ENCODE results near the gene SLC22A14. TPM values are rescaled to one million over a fixed set of nuclear protein-coding genes. Genes with fewer than 3 reads are reported as not detected.
"Not testable (repeated sequence)": the region's sequence is repeated elsewhere in the genome, so short reads cannot be mapped to it uniquely, and the experiment has no call there.

The SLC22A14 gene
- polyA plus RNA-seq, 3 donors = 0.62 to 0.98 (median 0.66) TPM

DNA sequence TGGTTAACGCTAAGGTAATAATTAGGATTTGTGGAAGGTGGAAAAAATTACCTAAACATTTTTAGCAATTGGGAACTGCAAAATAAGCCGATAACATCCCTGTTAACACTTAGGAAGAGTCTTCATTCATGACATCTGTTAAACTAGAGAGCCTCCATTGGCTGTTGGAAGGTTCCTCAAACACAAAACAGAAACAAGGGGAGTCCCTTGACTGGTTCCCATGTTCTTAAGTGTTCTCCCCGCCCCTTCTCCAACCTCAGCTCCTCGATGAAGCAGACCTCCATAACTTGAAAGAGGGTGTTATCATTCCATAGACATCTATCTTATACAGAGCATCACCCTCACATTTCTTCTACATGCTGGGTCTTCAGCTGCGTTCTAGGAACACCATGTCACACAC is 14.0 kb upstream of the SLC22A14 start:
- DNase-seq (ENCODE audit: extremely low read depth in 1 of 11, low read depth in 9 of 11, low spot score in 4 of 11) = no peak

DNA sequence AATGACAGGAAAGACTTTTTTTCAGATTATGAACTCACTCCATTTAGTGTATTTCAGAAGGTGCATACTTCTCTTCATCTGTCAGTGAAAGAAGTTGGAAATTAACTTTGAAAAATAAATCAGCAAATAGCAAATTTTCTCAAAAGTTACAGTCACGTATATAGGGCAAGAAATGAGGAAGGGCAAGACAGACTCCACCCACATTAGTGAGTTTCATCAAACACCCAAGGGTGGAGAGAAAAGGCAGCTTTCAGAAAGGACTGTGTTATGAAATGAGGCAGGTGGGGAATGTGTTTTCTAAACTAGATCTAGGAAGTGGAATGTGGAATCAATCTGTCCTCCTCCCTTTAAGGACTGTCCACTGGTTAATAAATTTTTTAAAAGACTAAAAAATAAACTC is 13.6 kb upstream of the SLC22A14 start:
- DNase-seq (ENCODE audit: extremely low read depth in 1 of 11, low read depth in 9 of 11, low spot score in 4 of 11) = no peak

DNA sequence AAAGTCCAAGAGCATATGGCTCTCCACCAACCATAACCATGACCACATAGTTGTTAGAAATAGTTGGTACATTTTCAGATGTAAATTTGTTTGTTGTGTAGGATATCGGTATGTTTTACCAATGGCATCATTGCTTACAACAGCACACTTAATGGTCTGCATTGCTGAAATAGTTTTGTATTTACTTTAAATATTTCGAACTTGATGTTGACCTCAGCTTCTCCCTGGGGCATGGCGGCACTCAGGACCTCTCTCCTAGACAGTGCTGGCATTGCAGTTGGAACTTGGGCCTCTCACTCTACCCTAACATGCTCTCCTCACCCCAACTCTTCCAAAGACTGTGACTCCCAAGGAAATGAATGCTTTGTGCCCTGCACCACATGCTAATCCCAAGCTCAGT is 11.5 kb upstream of the SLC22A14 start:
- no peak for DNase-seq (ENCODE audit: extremely low read depth in 1 of 11, low read depth in 9 of 11, low spot score in 4 of 11)

DNA sequence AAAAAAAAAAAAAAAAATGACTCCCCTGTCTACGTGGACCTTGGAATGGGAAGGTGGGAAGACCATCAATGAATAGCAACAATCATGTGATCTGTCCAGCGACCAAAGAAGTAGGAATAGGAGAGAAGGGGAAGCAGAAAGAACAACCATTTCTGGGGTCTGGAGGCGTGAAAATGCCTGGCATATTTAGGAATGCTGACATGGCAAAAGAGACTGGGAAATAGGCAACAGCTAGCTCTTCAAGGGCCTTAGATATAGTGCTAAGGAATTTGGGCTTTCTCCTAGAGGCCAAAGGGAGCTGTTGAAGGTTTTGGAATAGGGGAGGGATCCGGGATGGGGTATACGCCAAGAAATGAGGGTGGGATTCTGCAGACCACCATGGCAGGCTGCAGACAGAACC is 10.5 kb upstream of the SLC22A14 start:
- DNase-seq (ENCODE audit: extremely low read depth in 1 of 11, low read depth in 9 of 11, low spot score in 4 of 11) = peak in 1 of 11 donors; percentile 7

DNA sequence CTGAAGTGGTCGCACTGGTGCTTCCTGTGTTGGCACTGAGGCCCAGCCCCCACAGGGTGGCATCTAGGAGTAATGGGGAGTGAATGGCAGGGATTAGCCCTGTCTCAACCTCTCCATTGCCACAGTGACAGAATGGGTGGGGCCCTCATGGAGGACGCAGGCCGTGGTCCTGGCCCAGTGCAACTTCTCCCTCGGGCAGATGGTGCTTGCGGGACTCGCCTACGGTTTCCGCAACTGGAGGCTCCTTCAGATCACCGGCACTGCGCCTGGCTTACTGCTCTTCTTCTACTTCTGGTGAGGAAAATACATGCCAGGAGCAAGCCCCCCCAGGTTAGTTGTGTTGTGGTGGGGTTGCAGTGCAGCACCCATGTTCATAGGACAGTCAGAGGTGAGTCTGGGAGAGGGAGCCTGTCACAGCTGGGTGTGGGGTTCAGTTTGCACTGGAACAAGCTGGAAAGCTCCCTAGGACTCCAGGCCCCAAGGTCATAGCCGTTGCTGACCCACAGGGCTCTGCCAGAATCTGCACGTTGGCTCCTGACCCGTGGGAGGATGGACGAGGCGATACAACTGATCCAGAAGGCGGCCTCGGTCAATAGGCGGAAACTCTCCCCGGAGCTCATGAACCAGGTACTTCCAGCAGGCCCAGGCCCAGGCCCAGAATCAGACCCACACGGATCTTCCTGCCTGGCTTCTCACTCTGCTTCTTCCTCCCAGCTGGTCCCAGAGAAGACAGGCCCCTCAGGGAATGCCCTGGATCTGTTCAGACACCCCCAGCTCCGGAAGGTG is 7.0 kb upstream of the SLC22A14 start:
- DNase-seq (ENCODE audit: extremely low read depth in 1 of 11, low read depth in 9 of 11, low spot score in 4 of 11) = no peak

DNA sequence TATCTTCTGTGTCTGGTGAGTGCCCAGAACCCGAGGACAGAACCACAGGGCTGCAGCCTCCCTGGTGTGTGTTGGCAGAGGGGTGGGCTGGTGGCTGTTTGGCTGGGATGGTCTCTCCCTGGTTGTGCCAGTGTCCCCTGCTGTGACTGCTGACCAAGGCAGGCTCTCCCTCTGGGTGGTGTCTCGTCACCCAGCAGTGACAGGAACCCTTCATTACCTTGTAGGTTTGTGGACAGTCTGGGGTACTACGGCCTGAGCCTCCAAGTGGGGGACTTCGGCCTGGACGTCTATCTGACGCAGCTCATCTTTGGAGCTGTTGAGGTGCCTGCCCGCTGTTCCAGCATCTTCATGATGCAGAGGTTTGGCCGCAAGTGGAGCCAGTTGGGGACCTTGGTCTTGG is 6.4 kb upstream of the SLC22A14 start:
- no peak for DNase-seq (ENCODE audit: extremely low read depth in 1 of 11, low read depth in 9 of 11, low spot score in 4 of 11)

DNA sequence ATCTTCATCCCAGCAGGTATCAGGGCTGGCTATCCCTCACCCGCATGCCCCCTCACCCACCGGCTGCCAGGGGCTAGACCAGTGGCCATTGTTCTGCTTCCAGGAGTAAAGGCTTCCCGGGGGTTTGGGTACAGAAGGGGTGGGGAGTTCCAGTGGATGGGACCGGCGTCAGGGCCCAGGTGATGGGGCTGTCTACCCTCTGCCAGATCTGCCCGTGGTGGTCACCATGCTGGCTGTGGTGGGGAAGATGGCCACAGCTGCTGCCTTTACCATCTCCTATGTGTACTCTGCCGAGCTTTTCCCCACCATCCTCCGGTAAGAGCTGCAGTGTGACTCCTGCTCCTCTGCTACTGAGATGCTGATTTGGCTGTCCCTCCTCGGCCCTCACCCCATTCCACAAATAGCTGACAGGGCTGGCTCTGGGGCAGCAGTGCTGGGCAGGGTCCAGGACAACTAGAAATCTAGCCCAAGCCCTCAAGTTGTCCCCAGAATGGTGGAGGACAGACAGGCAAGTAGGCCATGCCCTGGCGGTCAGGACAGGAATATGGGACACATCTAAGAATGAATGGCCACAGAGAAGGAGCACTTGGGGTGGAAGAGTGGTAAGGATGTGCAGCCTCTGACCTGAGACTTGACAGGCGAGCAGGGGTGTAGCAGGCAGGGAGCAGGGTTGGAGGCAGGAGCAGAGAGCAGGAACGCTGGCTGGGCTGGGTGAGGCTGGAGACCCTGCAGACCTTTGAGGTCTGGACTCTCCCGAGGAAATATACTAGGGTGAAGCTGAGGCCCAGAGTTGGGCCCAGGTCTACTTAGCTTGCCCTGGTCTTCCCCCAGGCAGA is 5.8 kb upstream of the SLC22A14 start:
- no peak for DNase-seq (ENCODE audit: extremely low read depth in 1 of 11, low read depth in 9 of 11, low spot score in 4 of 11)

DNA sequence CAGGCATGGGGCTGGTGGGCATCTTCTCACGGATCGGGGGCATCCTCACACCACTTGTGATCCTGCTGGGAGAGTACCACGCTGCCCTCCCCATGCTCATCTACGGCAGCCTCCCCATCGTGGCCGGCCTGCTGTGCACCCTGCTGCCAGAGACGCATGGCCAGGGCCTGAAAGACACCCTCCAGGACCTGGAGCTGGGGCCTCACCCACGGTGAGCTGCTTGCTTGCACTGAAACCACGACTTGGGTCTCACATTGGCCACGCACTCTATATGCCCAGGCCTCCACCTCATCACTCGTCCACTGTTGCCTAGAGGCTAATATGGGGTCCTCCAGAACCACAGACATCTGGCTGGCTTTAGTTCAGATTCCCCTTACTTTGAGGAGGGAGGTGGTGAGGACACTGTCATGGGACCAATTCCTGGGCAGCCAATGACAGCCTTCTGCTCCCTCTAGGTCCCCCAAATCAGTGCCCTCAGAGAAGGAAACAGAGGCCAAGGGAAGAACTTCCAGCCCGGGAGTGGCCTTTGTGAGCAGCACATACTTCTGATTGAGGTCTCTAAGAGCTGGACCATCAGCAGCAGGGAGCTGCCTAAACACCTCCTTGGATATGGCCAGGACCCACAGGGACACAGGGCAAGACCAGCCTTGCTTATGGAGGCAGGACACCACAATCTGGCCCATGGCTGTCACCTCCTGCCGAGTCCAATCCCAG is 5.0 kb upstream of the SLC22A14 start:
- no peak for DNase-seq (ENCODE audit: extremely low read depth in 1 of 11, low read depth in 9 of 11, low spot score in 4 of 11)

DNA sequence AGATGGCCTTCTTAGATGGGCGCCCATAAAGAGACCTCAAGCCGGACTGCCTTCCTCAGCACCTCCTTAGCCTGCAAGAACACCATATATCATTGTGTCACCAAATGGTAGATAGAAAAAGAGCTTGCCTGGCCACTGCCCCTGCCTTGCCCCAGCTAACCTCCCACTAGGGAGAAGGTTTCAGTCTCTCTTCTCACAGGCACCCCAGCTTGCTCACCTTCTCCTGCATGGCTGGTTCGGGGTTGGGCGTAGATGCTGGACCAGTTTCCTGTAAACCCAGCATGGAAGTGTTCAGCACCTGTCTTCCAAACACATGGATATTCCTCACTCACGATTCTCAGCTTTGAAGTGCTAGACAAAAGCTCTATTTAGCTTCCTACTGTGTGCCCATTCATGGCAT is 3.3 kb upstream of the SLC22A14 start:
- no peak for DNase-seq (ENCODE audit: extremely low read depth in 1 of 11, low read depth in 9 of 11, low spot score in 4 of 11)

DNA sequence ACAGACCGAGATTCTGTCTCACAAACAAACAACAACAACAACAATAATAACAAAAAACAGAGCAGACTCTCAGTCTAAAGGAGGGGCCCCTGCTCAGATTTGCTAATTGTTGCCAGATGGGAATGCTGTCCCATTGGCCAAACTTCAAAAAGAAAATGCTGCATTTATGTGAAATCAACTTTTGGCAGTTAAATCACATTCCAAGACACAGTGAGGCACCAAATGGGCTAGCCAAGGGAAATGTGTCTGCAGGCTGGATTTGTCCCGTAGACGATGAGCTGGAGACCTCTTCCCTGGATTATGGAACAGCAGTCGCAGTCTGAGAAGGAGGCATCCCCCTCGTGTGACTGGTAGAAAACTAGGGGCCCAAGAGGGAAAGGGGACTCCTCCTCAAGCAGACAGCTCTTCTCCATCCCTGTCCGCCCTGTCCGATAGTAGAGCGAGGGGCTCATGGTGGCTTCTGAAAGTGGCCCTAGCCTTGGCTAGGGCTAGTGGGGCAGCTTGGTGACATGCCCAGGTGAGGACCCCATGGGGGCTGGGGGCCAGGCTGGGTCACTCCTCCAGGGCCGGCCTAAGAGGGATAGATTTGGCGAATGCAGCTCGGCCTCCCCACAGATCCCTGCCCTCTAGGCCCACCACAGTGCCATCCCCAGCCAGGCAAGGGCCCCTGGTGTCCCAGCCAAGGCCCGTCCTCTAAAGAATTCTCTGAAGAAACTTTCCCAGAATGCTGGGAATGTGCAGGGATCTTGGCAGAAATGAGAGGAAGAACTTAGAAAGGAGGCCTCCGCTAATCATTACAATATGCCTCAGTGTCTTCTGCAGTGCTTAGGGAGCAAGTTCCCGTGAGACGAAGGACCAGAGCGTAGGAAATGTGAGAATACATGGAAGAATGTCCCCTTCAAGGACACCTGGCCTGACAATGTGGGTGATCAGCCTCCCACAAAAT is 2.0 kb downstream of the SLC22A14 start:
- DNase-seq (ENCODE audit: extremely low read depth in 1 of 11, low read depth in 9 of 11, low spot score in 4 of 11) = no peak

DNA sequence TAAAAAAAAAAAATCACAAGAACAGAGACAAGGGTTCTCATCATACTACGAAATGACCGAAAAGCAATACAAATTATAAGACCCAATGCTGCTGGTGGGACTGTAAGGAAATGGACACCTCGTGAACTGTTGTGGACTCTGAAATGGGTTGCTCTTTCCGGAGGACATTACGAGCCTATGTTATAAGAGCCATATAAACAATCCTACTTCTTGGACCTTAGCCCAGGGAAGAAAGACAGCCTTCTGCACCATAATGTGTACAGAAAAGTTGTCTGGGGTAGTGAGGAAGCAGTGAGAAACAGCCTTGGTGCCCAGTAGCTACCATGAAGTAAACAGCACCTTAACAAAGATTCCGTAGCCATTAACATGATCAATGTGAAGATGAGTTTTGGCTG is 2.7 kb downstream of the SLC22A14 start:
- DNase-seq (ENCODE audit: extremely low read depth in 1 of 11, low read depth in 9 of 11, low spot score in 4 of 11) = no peak

DNA sequence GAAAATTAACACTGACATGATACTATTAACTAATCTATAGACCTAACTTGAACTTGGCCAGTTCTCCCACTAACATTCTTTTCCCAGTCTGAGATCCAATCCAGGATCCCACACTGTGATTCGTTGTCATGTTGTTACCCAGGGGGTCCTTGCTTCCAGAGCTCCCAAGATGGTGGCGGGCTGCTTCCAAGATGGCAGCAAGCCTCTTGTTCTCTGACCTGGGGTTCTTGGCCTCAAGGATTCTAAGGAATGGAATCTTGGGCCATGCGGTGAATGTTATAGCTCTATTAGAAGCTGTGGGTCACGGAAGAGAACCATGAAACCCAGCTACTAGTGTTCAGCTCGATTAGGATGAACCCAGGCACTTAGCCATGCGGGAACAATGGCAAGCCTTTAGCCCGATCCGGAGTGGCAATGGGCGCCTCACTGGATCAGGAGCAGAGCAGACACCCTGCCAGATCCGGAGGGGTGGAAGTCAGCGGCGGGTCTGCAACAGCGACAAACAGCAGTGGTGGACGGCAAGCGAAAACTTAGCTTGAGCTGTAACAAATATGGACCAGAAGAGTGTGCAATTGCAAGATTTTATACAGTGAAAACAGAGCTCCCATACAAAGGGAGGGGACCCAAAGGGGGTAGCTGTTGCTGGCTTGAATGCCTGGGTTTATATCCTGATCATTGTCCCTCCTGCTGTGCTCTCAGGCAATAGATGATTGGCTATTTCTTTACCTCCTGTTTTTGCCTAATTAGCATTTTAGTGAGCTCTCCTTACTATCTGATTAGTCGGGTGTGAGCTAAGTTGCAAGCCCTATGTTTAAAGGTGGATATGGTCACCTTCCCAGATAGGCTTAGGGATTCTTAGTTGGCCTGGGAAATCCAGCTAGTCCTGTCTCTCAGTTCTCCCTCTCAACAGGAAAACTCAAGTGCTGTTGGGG is 7.5 kb downstream of the SLC22A14 start:
- not testable (repeated sequence) for DNase-seq (ENCODE audit: extremely low read depth in 1 of 11, low read depth in 9 of 11, low spot score in 4 of 11)

DNA sequence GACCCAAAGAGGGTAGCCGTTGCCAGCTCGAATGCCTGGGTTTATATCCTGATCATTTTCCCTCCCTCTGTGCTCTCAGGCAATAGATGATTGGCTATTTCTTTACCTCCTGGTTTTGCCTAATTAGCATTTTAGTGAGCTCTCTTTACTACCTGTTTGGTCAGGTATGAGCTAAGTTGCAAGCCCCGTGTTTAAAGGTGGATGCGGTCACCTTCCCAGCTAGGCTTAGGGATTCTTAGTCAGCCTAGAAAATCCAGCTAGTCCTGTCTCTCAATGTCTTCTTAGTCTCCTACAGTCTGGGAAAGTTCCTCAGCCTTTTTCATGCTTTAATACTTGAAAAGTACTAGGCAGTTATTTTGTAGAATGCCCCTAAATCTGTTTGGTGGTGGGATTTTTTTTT is 15.0 kb downstream of the SLC22A14 start:
- DNase-seq (ENCODE audit: extremely low read depth in 1 of 11, low read depth in 9 of 11, low spot score in 4 of 11) = not testable (repeated sequence)

DNA sequence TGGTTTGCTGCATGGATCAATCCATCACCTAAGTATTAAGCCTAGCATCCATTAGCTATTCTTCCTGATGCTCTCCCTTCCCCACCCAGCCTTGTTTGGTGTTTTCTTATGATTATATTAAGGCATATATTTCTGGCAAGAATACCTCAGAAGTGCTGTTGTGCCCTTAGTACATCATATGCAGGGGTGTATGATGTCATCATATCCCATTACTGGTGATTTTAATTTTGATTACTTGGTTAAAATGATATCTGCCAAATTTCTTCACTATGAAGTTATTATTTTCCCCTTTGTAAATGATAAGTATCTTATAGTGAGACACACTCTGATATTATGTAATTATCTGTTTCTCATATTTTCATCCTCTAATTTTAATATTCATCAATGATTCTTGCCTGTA is 15.4 kb downstream of the SLC22A14 start:
- no peak for DNase-seq (ENCODE audit: extremely low read depth in 1 of 11, low read depth in 9 of 11, low spot score in 4 of 11)

DNA sequence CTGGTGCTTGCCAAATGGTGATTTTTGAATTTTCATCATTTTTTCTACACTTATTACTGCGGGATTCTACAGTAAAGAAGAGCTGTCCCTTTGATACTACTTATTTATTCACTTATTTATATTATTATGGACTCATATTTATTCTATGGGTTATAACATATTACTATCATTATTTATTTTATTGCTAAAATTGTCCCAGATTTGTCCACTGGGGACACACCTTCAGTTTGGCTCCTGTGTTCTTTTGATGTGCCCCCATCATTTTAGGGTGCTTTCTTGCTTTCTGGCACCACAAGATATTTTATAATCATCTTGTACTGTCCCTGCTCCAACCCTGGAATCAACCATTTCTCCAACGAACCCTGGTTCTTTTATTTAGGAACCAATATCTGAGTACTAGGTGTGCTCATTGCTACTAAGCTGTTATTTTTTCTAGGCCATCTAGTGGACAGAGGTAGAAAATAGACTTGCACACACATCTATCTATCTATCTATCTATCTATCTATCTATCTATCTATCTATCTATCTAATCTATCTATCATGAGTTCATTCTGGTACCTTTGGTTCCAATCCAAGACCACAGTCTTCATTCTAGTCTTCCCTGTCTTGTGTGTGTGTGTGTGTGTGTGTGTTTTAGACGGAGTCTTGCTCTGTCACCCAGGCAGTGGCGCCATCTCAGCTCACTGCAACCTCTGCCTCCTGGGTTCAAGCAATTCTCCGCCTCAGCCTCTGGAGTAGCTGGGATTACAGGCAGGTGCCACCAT is 16.0 kb downstream of the SLC22A14 start:
- DNase-seq (ENCODE audit: extremely low read depth in 1 of 11, low read depth in 9 of 11, low spot score in 4 of 11) = no peak

DNA sequence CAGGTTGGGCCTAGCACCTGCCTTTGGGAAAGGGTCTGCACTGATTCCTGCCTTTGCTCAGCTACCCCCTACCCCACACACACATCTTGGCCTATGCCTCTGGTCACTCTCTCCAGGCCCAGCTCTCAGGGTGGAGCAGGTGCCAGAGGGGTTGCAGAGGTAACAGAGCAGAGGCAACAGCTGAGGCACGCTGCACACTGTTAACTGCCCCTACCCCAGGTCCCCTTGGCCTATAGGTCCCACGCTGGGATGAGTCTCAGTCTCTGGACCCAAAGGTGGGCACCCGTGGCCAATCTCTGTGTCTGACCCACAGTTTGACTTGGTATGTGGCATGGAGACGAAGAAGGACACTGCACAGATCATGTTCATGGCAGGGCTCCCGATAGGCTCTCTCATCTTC is 24.8 kb downstream of the SLC22A14 start:
- no peak for DNase-seq (ENCODE audit: extremely low read depth in 1 of 11, low read depth in 9 of 11, low spot score in 4 of 11)

DNA sequence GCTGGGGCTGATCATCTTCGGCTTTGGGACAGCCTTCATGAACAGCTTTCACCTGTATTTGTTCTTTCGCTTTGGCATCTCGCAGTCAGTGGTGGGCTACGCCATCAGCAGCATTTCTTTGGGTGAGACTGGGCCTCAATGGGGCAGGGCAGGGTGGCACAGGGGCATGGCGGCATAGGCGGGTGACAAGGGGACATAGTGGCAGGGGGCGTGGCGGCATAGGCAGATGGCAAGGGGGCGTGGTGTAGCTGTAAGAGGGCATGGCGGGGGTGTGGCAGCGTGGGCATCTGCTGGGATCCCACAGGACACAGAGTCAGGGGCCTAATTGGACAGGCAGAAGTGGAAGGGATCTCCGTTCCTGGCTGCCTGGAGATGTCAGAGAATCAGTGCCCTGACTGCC is 25.5 kb downstream of the SLC22A14 start:
- DNase-seq (ENCODE audit: extremely low read depth in 1 of 11, low read depth in 9 of 11, low spot score in 4 of 11) = no peak
